Astrocyte (in vitro differentiated cells and primary cell): ENCODE data around the gene RBP5. TPM values are rescaled to one million over a fixed set of nuclear protein-coding genes. Genes with fewer than 3 reads are reported as not detected.

ENCODE experiments used
- DNase-seq: peaks from one replicate; pipeline ENCODE4 v3.0.0-alpha.2; 2010; ENCODE audit warnings: low read depth
- FAIRE-seq: peaks from 2 replicates; lab custom pipeline; 2011; peaks lifted over from hg19 to GRCh38; lab: Jason Lieb, UNC
- H2AFZ ChIP-seq: 2 replicates; pipeline ENCODE4 v1.6.0; 2012; ENCODE audit warnings: low read depth, low read length, inconsistent platforms
- H3K27ac ChIP-seq: 2 replicates; pipeline ENCODE4 v1.5.1; 2011; ENCODE audit warnings: low read depth, low read length, inconsistent platforms
- H3K27me3 ChIP-seq: 2 replicates; pipeline ENCODE4 v1.6.0; 2011; ENCODE audit warnings: low read length, inconsistent platforms; ENCODE audit not compliant: insufficient read depth
- H3K36me3 ChIP-seq: 2 replicates; pipeline ENCODE4 v1.5.1; 2011; ENCODE audit warnings: low read length, inconsistent platforms; ENCODE audit not compliant: insufficient read depth
- H3K4me1 ChIP-seq: 2 replicates; pipeline ENCODE4 v1.5.1; 2011; ENCODE audit warnings: low read length, inconsistent platforms; ENCODE audit not compliant: insufficient read depth
- H3K4me2 ChIP-seq: 2 replicates; pipeline ENCODE4 v1.6.0; 2012; ENCODE audit warnings: low read length, inconsistent platforms
- H3K4me3 ChIP-seq: 2 replicates; pipeline ENCODE4 v1.5.1; 2011; ENCODE audit warnings: low read depth, mild to moderate bottlenecking, low read length, inconsistent platforms; ENCODE audit not compliant: insufficient read depth
- H3K79me2 ChIP-seq: 2 replicates; pipeline ENCODE4 v1.6.0; 2012; ENCODE audit warnings: mild to moderate bottlenecking, low read length, inconsistent platforms; ENCODE audit not compliant: insufficient read depth
- H3K9ac ChIP-seq: 2 replicates; pipeline ENCODE4 v1.6.0; 2012; ENCODE audit warnings: mild to moderate bottlenecking, low read length, inconsistent platforms
- H3K9me3 ChIP-seq: 2 replicates; pipeline ENCODE4 v1.5.1; 2012; ENCODE audit warnings: low read depth, mild to moderate bottlenecking, low read length, inconsistent platforms; ENCODE audit not compliant: insufficient read depth
- H4K20me1 ChIP-seq: 2 replicates; pipeline ENCODE4 v1.6.0; 2012; ENCODE audit warnings: low read length, inconsistent platforms; ENCODE audit not compliant: insufficient read depth
- H3K27ac Mint-ChIP-seq: one replicate; pipeline ENCODE4 v1.8.0; 2021; ENCODE audit warnings: mild to moderate bottlenecking, mixed read lengths; ENCODE audit not compliant: unreplicated experiment
- H3K27me3 Mint-ChIP-seq: one replicate; pipeline ENCODE4 v1.8.0; 2021; ENCODE audit warnings: low read depth, mixed read lengths; ENCODE audit not compliant: unreplicated experiment
- H3K36me3 Mint-ChIP-seq: one replicate; pipeline ENCODE4 v1.8.0; 2021; ENCODE audit warnings: low read depth, mixed read lengths; ENCODE audit not compliant: unreplicated experiment
- H3K4me1 Mint-ChIP-seq: one replicate; pipeline ENCODE4 v1.8.0; 2021; ENCODE audit warnings: low read depth, mixed read lengths; ENCODE audit not compliant: unreplicated experiment
- H3K4me3 Mint-ChIP-seq: one replicate; pipeline ENCODE4 v1.8.0; 2021; ENCODE audit warnings: mild to moderate bottlenecking, moderate library complexity, mixed read lengths; ENCODE audit not compliant: unreplicated experiment
- H3K9me3 Mint-ChIP-seq: one replicate; pipeline ENCODE4 v1.8.0; 2021; ENCODE audit warnings: mild to moderate bottlenecking, mixed read lengths; ENCODE audit not compliant: unreplicated experiment
- CTCF ChIP-seq: IDR thresholded peaks from 2 replicates; pipeline ENCODE4 v1.5.1; 2011; ENCODE audit warnings: low read depth, mild to moderate bottlenecking, inconsistent platforms, low read length, moderate library complexity; ENCODE audit not compliant: insufficient read depth
- EZH2 ChIP-seq: IDR thresholded peaks from 2 replicates; pipeline ENCODE4 v1.6.1; 2012; ENCODE audit warnings: mild to moderate bottlenecking, low read length, inconsistent platforms; ENCODE audit not compliant: insufficient read depth
- total RNA-seq: library from RNA; stranded (reverse); gene quantifications from 2 replicates; pipeline ENCODE4 v1.2.1, GENCODE V29; 2021

Gene RBP5
- total RNA-seq, 1 donor from 2014 or later, result not detected

GRCh38 chr12:7141351-7142005 lies 12.8 kb upstream of the RBP5 start:
- TF ChIP-seq EZH2, result no peak
- Mint-ChIP-seq H3K4me1 (peaks cover 8% of the 10 kb centered on the region), H3K36me3 (peaks cover 37% of the 10 kb centered on the region), H3K27me3 (peaks cover 3% of the 10 kb centered on the region), H3K27ac (no peak overlapping the region), H3K9me3 (peaks cover 6% of the 10 kb centered on the region), H3K4me3 (no peak overlapping the region)
- no peaks in the 10 kb centered on the region for H3K9me3 ChIP-seq
- H3K36me3 ChIP-seq, result peaks cover 5% of the 10 kb centered on the region
- no peaks in the 10 kb centered on the region for H3K4me1 ChIP-seq
- no peak overlapping the region for H3K4me2 ChIP-seq
- no peaks in the 10 kb centered on the region for H4K20me1 ChIP-seq
- no peak overlapping the region for H3K27ac ChIP-seq
- H3K4me3 ChIP-seq, result no peak overlapping the region
- H3K79me2 ChIP-seq, result no peaks in the 10 kb centered on the region
- FAIRE-seq (no peak), DNase-seq (no peak)
- H2AFZ ChIP-seq, result no peak overlapping the region
- H3K27me3 ChIP-seq, result no peaks in the 10 kb centered on the region
- H3K9ac ChIP-seq, result no peak overlapping the region

- H3K4me1 Mint-ChIP-seq, result no peaks in the 10 kb centered on the region
- TF ChIP-seq CTCF (no peak), EZH2 (no peak)
- H3K36me3 Mint-ChIP-seq, result peaks cover 49% of the 10 kb centered on the region
- no peaks in the 10 kb centered on the region for H3K9me3 ChIP-seq
- H3K27me3 Mint-ChIP-seq, result peaks cover 6% of the 10 kb centered on the region
- H3K4me1 ChIP-seq, result no peaks in the 10 kb centered on the region
- no peaks in the 10 kb centered on the region for H3K27me3 ChIP-seq
- H4K20me1 ChIP-seq, result no peaks in the 10 kb centered on the region
- H3K79me2 ChIP-seq, result no peaks in the 10 kb centered on the region
- H3K4me3 Mint-ChIP-seq, result no peak overlapping the region
- DNase-seq, result no peak
- H3K4me3 ChIP-seq, result no peak overlapping the region
- H3K27ac ChIP-seq, result no peak overlapping the region
- FAIRE-seq, result no peak
- peaks cover 7% of the 10 kb centered on the region for H3K9me3 Mint-ChIP-seq
- no peak overlapping the region for H3K27ac Mint-ChIP-seq
- no peak overlapping the region for H3K9ac ChIP-seq
- no peak overlapping the region for H3K4me2 ChIP-seq
- no peak overlapping the region for H2AFZ ChIP-seq
- H3K36me3 ChIP-seq, result peaks cover 5% of the 10 kb centered on the region
These were observed 10.5 kb upstream of the RBP5 start for GRCh38 chr12:7139200-7139599.

GRCh38 chr12:7137908-7138307 lies 9.2 kb upstream of the RBP5 start:
- Histone ChIP-seq H3K4me3 (no peak overlapping the region), H3K4me1 (no peaks in the 10 kb centered on the region), H3K4me2 (no peak overlapping the region), H3K36me3 (peaks cover 2% of the 10 kb centered on the region), H3K27me3 (no peaks in the 10 kb centered on the region), H3K79me2 (no peaks in the 10 kb centered on the region), H3K9me3 (no peaks in the 10 kb centered on the region), H2AFZ (no peak overlapping the region), H3K27ac (no peak overlapping the region), H4K20me1 (no peaks in the 10 kb centered on the region), H3K9ac (no peak overlapping the region)
- Mint-ChIP-seq H3K4me3 (no peak overlapping the region), H3K27ac (no peak overlapping the region), H3K9me3 (peaks cover 5% of the 10 kb centered on the region), H3K36me3 (peaks cover 59% of the 10 kb centered on the region), H3K4me1 (no peaks in the 10 kb centered on the region), H3K27me3 (peaks cover 8% of the 10 kb centered on the region)
- FAIRE-seq, result no peak
- no peak for DNase-seq
- TF ChIP-seq EZH2 (no peak), CTCF (no peak)
